Loucy (cell line): Measurements from ENCODE around the gene B3GALT6.
"Not testable (repeated sequence)": the region's sequence is repeated elsewhere in the genome, so short reads cannot be mapped to it uniquely, and the experiment has no call there.

ENCODE experiments used
- H2AFZ ChIP-seq: fragments of 200-600 bp; sonication (generic); 2 replicates; pipeline ENCODE4 v1.6.0; 2016; ENCODE audit warnings: antibody characterized with exemption, mild to moderate bottlenecking, low read length, moderate library complexity
- H3F3A ChIP-seq: fragments of 200-600 bp; 2 replicates; pipeline ENCODE4 v1.6.0; 2016; ENCODE audit warnings: antibody characterized with exemption, low read depth, mild to moderate bottlenecking
- H3K27me3 ChIP-seq: fragments of 200-600 bp; sonication (generic); 2 replicates; pipeline ENCODE4 v1.6.1; 2014; ENCODE audit warnings: low read length, mild to moderate bottlenecking; ENCODE audit not compliant: insufficient read depth, poor library complexity, severe bottlenecking
- H3K36me3 ChIP-seq: fragments of 200-600 bp; sonication (generic); 2 replicates; pipeline ENCODE4 v1.6.1; 2016; ENCODE audit warnings: low read length; ENCODE audit not compliant: insufficient read depth
- H3K4me1 ChIP-seq: fragments of 200-600 bp; sonication (generic); 2 replicates; pipeline ENCODE4 v1.5.1; 2014; ENCODE audit warnings: low read length, mild to moderate bottlenecking; ENCODE audit not compliant: insufficient read depth, poor library complexity, severe bottlenecking
- H3K4me2 ChIP-seq: fragments of 200-600 bp; sonication (generic); 2 replicates; pipeline ENCODE4 v1.6.0; 2014; ENCODE audit warnings: antibody characterized with exemption, low read length, low read depth, mild to moderate bottlenecking; ENCODE audit not compliant: poor library complexity, severe bottlenecking
- H3K4me3 ChIP-seq: fragments of 200-600 bp; sonication (generic); 2 replicates; pipeline ENCODE4 v1.5.1; 2014; ENCODE audit warnings: low read length, mild to moderate bottlenecking, mixed read lengths; ENCODE audit not compliant: poor library complexity, severe bottlenecking
- H3K79me2 ChIP-seq: fragments of 200-600 bp; sonication (generic); 2 replicates; pipeline ENCODE4 v1.6.1; 2014; ENCODE audit warnings: low read length; ENCODE audit not compliant: insufficient read depth
- H3K9ac ChIP-seq: fragments of 200-600 bp; sonication (generic); 2 replicates; pipeline ENCODE4 v1.6.0; 2014; ENCODE audit warnings: mild to moderate bottlenecking, low read depth, low read length, moderate library complexity; ENCODE audit not compliant: poor library complexity, severe bottlenecking
- H3K9me2 ChIP-seq: fragments of 200-600 bp; sonication (generic); replicated peaks from 2 replicates; pipeline ENCODE4 v1.6.1; 2016; ENCODE audit warnings: low read depth, low read length, mixed read lengths
- H3K9me3 ChIP-seq: fragments of 200-600 bp; sonication (generic); 2 replicates; pipeline ENCODE4 v1.6.1; 2014; ENCODE audit warnings: mild to moderate bottlenecking, antibody characterized with exemption, low read length, low read depth; ENCODE audit not compliant: insufficient read depth
- H4K20me1 ChIP-seq: fragments of 200-600 bp; sonication (generic); 2 replicates; pipeline ENCODE4 v1.6.0; 2014; ENCODE audit warnings: antibody characterized with exemption, low read length, mild to moderate bottlenecking; ENCODE audit not compliant: insufficient read depth, poor library complexity, severe bottlenecking
- EZH2phosphoT487 ChIP-seq: fragments of 200-600 bp; IDR thresholded peaks from 2 replicates; pipeline ENCODE4 v1.6.1; 2018; ENCODE audit warnings: antibody characterized with exemption, mild to moderate bottlenecking, moderate library complexity, borderline replicate concordance
- TF ChIP-seq, protein P1 (sequence below): fragments of 200-600 bp; sonication (generic); conservative IDR thresholded peaks from 2 replicates; pipeline ENCODE4 v1.5.1; 2014; ENCODE audit warnings: mild to moderate bottlenecking, antibody characterized with exemption, low read length

B3GALT6 gene

GRCh38 chr1:1189111-1189510 is 42.9 kb upstream of the B3GALT6 start:
- TF ChIP-seq, protein P1, sequence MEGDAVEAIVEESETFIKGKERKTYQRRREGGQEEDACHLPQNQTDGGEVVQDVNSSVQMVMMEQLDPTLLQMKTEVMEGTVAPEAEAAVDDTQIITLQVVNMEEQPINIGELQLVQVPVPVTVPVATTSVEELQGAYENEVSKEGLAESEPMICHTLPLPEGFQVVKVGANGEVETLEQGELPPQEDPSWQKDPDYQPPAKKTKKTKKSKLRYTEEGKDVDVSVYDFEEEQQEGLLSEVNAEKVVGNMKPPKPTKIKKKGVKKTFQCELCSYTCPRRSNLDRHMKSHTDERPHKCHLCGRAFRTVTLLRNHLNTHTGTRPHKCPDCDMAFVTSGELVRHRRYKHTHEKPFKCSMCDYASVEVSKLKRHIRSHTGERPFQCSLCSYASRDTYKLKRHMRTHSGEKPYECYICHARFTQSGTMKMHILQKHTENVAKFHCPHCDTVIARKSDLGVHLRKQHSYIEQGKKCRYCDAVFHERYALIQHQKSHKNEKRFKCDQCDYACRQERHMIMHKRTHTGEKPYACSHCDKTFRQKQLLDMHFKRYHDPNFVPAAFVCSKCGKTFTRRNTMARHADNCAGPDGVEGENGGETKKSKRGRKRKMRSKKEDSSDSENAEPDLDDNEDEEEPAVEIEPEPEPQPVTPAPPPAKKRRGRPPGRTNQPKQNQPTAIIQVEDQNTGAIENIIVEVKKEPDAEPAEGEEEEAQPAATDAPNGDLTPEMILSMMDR, result no peak
- TF ChIP-seq EZH2phosphoT487, result no peak
- H3K27me3 ChIP-seq, result no peaks in the 10 kb centered on the region
- H3K9me2 ChIP-seq, result no peaks in the 10 kb centered on the region

DNA sequence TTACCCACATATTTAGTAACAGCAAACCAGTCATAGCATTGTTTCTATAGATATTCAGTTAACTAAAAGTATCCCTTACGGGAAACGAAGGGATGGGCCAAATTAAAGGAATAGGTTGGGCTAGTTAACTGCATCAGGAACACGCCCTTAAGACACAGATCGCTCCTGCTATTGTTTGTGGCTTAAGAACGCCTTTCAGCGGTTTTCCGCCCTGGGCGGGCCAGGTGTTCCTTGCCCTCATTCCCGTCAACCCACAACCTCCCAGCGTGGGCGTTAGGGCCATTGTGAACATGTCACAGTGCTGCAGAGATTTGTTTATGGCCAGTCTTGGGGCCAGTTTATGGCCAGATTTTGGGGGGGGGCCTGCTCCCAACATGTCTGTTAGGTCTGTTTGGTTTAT is 40.3 kb upstream of the B3GALT6 start:
- no peaks in the 10 kb centered on the region for H3K79me2 ChIP-seq
- TF ChIP-seq, protein P1, result no peak
- TF ChIP-seq EZH2phosphoT487, result no peak
- H3K4me3 ChIP-seq, result no peak overlapping the region
- H3K9me3 ChIP-seq, result no peaks in the 10 kb centered on the region
- H3K9ac ChIP-seq, result no peak overlapping the region
- H4K20me1 ChIP-seq, result no peaks in the 10 kb centered on the region
- no peaks in the 10 kb centered on the region for H3K4me1 ChIP-seq
- H3K9me2 ChIP-seq, result no peaks in the 10 kb centered on the region
- no peaks in the 10 kb centered on the region for H3F3A ChIP-seq
- H3K36me3 ChIP-seq, result no peaks in the 10 kb centered on the region
- H3K4me2 ChIP-seq, result no peak overlapping the region
- no peak overlapping the region for H2AFZ ChIP-seq
- H3K27me3 ChIP-seq, result no peaks in the 10 kb centered on the region

More at GRCh38 chr1:1189111-1189510, 42.9 kb upstream of the B3GALT6 start:
- Histone ChIP-seq H3K79me2 (no peaks in the 10 kb centered on the region), H3F3A (no peaks in the 10 kb centered on the region), H3K9me3 (no peaks in the 10 kb centered on the region), H3K4me2 (no peak overlapping the region), H3K4me1 (no peaks in the 10 kb centered on the region), H3K4me3 (no peak overlapping the region), H2AFZ (no peak overlapping the region), H4K20me1 (no peaks in the 10 kb centered on the region), H3K36me3 (no peaks in the 10 kb centered on the region), H3K9ac (no peak overlapping the region)

- Histone ChIP-seq H3K9ac (no peak overlapping the region), H3K4me3 (no peak overlapping the region), H3F3A (no peaks in the 10 kb centered on the region), H3K9me2 (no peaks in the 10 kb centered on the region), H3K4me1 (no peaks in the 10 kb centered on the region), H3K4me2 (no peak overlapping the region), H3K27me3 (no peaks in the 10 kb centered on the region), H3K36me3 (no peaks in the 10 kb centered on the region), H4K20me1 (no peaks in the 10 kb centered on the region), H2AFZ (no peak overlapping the region), H3K79me2 (no peaks in the 10 kb centered on the region), H3K9me3 (no peaks in the 10 kb centered on the region)
- no peak for TF ChIP-seq EZH2phosphoT487
- TF ChIP-seq, protein P1, result no peak
Observed at GRCh38 chr1:1194723-1195122, 37.3 kb upstream of the B3GALT6 start.

GRCh38 chr1:1195726-1196125 is 36.3 kb upstream of the B3GALT6 start:
- not testable (repeated sequence) for H3K79me2 ChIP-seq, H3K36me3 ChIP-seq, H3K9ac ChIP-seq, H3K9me3 ChIP-seq, H2AFZ ChIP-seq, H3K4me3 ChIP-seq, H3K4me1 ChIP-seq, H3F3A ChIP-seq, H3K9me2 ChIP-seq, H3K4me2 ChIP-seq, H4K20me1 ChIP-seq, H3K27me3 ChIP-seq
